ENCODE data around the gene PERM1. TPM values are rescaled to one million over a fixed set of nuclear protein-coding genes. Genes with fewer than 3 reads are reported as not detected.

PERM1 gene
- total RNA-seq, 1 donor from 2014 or later = not detected

DNA sequence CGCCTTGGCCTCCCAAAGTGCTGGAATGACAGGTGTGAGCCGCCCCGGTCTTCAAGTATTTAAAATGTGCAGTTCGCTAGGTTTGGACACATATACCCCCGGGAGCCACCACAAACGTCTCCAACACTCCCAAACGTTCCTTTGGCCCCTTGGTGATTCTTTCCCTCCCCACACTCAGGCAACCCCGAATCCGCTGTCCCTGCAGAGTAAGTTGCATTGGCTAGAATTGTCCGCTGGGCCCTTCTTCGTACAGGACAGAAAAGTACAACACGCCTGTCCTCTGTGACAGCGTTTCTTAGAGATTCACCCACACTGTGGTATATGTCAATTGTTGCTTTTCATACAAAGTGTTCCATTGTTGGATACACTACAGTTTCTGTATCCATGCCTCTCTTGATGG, 3.2 kb upstream of the PERM1 start:
- no peaks in the 10 kb centered on the region for H3K9me3 Mint-ChIP-seq (ENCODE audit: unreplicated experiment)
- no peak overlapping the region for H3K4me3 Mint-ChIP-seq (ENCODE audit: unreplicated experiment)
- TF ChIP-seq, protein P1, sequence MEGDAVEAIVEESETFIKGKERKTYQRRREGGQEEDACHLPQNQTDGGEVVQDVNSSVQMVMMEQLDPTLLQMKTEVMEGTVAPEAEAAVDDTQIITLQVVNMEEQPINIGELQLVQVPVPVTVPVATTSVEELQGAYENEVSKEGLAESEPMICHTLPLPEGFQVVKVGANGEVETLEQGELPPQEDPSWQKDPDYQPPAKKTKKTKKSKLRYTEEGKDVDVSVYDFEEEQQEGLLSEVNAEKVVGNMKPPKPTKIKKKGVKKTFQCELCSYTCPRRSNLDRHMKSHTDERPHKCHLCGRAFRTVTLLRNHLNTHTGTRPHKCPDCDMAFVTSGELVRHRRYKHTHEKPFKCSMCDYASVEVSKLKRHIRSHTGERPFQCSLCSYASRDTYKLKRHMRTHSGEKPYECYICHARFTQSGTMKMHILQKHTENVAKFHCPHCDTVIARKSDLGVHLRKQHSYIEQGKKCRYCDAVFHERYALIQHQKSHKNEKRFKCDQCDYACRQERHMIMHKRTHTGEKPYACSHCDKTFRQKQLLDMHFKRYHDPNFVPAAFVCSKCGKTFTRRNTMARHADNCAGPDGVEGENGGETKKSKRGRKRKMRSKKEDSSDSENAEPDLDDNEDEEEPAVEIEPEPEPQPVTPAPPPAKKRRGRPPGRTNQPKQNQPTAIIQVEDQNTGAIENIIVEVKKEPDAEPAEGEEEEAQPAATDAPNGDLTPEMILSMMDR (IDR thresholded peaks at IDR 0.05) = no peak
- H3K4me1 Mint-ChIP-seq (ENCODE audit: unreplicated experiment) = no peaks in the 10 kb centered on the region
- H3K36me3 Mint-ChIP-seq (ENCODE audit: unreplicated experiment) = no peaks in the 10 kb centered on the region
- DNase-seq (ENCODE audit: extremely low spot score, unreplicated experiment) = no peak
- H3K27me3 Mint-ChIP-seq (ENCODE audit: unreplicated experiment) = no peaks in the 10 kb centered on the region
- no peak overlapping the region for H3K27ac Mint-ChIP-seq (ENCODE audit: unreplicated experiment)

DNA sequence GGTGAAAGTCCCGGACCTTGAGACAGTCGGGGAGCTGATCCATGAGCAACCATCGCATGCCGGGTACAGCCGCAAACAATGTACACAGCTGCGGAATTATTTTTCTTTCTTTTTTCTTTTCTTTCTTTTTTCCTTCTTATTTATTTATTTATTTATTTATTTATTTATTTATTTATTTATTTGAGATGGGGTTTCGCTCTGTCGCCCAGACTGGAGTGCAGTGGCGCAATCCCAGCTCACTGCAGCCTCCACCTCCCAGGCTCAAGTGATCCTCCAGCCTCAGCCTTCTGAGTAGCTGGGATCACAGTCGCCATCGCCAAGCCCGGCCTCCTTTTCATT, 2.6 kb upstream of the PERM1 start:
- Mint-ChIP-seq H3K27me3 (ENCODE audit: unreplicated experiment) (no peaks in the 10 kb centered on the region), H3K27ac (ENCODE audit: unreplicated experiment) (no peak overlapping the region), H3K36me3 (ENCODE audit: unreplicated experiment) (no peaks in the 10 kb centered on the region), H3K4me3 (ENCODE audit: unreplicated experiment) (no peak overlapping the region), H3K4me1 (ENCODE audit: unreplicated experiment) (no peaks in the 10 kb centered on the region), H3K9me3 (ENCODE audit: unreplicated experiment) (no peaks in the 10 kb centered on the region)
- no peak for DNase-seq (ENCODE audit: extremely low spot score, unreplicated experiment)
- TF ChIP-seq, protein P1 (IDR thresholded peaks at IDR 0.05) = no peak

DNA sequence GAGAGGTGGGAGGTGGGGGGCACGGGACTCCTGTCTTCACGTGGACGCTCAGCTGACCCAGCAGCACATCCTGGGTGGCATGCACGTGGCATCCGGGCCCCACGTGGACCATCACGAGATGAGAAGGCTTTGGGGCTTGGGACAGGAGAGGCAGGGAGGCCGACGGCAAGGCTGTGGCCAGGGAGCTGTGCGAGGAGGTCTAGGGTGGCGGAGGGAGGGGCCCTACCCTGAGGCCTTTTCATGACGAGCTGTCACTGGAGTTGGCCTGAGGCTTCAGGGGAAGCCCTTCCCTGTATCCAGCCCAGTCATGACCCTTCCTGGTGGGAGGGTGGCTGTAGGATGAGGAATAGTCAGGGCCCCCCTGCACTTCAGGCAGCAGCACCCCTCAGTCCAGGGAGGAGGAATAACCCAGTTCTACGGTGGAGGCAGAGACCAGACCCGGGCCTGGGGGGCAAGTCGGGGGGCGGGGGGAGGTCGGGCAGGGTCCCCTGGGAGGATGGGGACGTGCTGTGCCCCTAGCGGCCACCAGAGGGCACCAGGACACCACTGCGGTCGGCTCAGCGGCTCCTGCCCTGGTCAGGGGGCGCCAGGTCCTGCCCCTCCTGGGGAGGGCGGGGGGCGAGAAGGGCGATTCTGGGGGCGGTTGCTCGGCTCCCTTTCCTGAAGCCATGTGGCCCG, 2.0 kb upstream of the PERM1 start:
- Mint-ChIP-seq H3K4me3 (ENCODE audit: unreplicated experiment) (no peak overlapping the region), H3K9me3 (ENCODE audit: unreplicated experiment) (no peaks in the 10 kb centered on the region), H3K27ac (ENCODE audit: unreplicated experiment) (no peak overlapping the region), H3K36me3 (ENCODE audit: unreplicated experiment) (no peaks in the 10 kb centered on the region), H3K27me3 (ENCODE audit: unreplicated experiment) (no peaks in the 10 kb centered on the region), H3K4me1 (ENCODE audit: unreplicated experiment) (no peaks in the 10 kb centered on the region)
- TF ChIP-seq, protein P1 (IDR thresholded peaks at IDR 0.05) = peak; percentile 96
- no peak for DNase-seq (ENCODE audit: extremely low spot score, unreplicated experiment)

DNA sequence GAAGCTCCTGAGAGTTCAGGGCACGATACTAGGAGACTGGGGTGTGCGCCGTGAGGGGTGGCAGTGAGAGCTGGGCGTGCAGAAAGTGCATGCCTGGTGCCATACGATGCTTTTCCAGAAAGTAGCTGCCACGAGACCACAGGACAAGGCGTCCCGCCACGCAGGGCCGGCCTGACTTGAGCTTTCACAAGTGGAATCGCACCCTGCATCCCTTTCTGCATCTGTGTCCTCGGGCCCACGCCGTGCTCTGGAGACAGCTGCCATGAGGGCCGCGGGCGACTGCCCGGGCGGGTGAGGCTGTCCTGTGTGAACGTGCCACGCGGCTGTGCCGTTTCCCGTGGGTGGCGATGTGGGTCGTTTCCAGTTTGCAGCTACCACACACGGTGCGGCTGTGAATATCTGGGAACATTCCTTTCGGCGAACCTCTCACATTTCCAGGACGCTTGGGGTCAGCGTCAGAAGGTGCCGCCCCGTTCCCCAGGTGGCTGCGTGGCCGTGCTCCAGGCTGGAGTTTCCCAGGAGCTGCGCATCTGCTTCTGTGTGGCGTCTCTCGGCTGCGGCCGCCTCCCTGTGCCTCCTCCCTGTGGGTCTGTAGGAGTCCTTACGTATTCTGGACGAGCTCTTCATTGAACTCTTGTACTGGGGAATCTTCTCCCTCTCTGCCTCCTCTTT, 1.0 kb upstream of the PERM1 start:
- TF ChIP-seq, protein P1 (IDR thresholded peaks at IDR 0.05) = no peak
- no peak for DNase-seq (ENCODE audit: extremely low spot score, unreplicated experiment)
- Mint-ChIP-seq H3K4me1 (ENCODE audit: unreplicated experiment) (peaks cover 5% of the 10 kb centered on the region), H3K27me3 (ENCODE audit: unreplicated experiment) (no peaks in the 10 kb centered on the region), H3K4me3 (ENCODE audit: unreplicated experiment) (no peak overlapping the region), H3K36me3 (ENCODE audit: unreplicated experiment) (no peaks in the 10 kb centered on the region), H3K9me3 (ENCODE audit: unreplicated experiment) (no peaks in the 10 kb centered on the region), H3K27ac (ENCODE audit: unreplicated experiment) (no peak overlapping the region)

DNA sequence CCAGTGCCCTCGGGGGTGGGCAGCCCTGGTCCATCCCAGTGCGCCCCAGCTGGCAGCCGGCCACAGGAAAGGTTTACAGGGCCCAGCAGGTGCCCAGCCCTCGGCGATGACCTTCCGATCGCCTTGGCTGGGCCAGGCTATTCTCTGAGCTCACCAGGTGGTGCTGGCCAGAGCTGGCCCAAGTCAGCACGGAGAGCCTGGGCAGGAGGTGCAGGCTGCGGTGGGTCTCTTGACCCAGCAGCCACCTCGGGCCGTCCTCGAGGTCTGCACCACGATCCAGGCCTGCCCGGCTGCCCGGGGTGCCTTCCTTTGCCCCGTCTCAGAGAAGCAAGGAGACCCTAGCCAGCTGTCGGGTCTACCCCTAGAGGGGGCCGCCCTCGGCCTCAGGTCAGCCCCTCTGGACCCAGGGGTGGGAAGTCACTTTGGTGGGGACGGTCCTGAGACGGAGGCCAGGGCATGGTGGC, 370 bp downstream of the PERM1 start:
- Mint-ChIP-seq H3K36me3 (ENCODE audit: unreplicated experiment) (no peaks in the 10 kb centered on the region), H3K27ac (ENCODE audit: unreplicated experiment) (no peak overlapping the region), H3K4me3 (ENCODE audit: unreplicated experiment) (no peak overlapping the region), H3K9me3 (ENCODE audit: unreplicated experiment) (no peaks in the 10 kb centered on the region), H3K27me3 (ENCODE audit: unreplicated experiment) (no peaks in the 10 kb centered on the region), H3K4me1 (ENCODE audit: unreplicated experiment) (peaks cover 5% of the 10 kb centered on the region)
- TF ChIP-seq, protein P1 (IDR thresholded peaks at IDR 0.05) = no peak
- no peak for DNase-seq (ENCODE audit: extremely low spot score, unreplicated experiment)
